Activated T-cell treated with anti-CD3 and anti-CD28 coated beads, Interleukin-2, amount 50 U/mL, for 1 hour (primary cell): ENCODE results near the gene CEACAM6.
"Not testable (repeated sequence)": the region's sequence is repeated elsewhere in the genome, so short reads cannot be mapped to it uniquely, and the experiment has no call there.

Experiments
- DNase-seq: peaks from one replicate; pipeline ENCODE4 v3.0.0-alpha.2; 2020

Gene CEACAM6

GRCh38 chr19:41748012-41748411, 7.3 kb upstream of the CEACAM6 start:
- DNase-seq, result no peak

GRCh38 chr19:41750248-41751134, 4.8 kb upstream of the CEACAM6 start:
- DNase-seq, result not testable (repeated sequence)

- peak; percentile 82 for DNase-seq
Measured at GRCh38 chr19:41753159-41753558, 2.2 kb upstream of the CEACAM6 start.

- peak; percentile 69 for DNase-seq
Measured at GRCh38 chr19:41753936-41754529, 1.3 kb upstream of the CEACAM6 start.

GRCh38 chr19:41758846-41759245, 3.5 kb downstream of the CEACAM6 start:
- no peak for DNase-seq

GRCh38 chr19:41767115-41767514, 11.8 kb downstream of the CEACAM6 start:
- no peak for DNase-seq

GRCh38 chr19:41768105-41768504, 12.8 kb downstream of the CEACAM6 start:
- DNase-seq, result not testable (repeated sequence)

GRCh38 chr19:41769608-41770007, 14.3 kb downstream of the CEACAM6 start:
- no peak for DNase-seq

GRCh38 chr19:41771410-41771809, 16.1 kb downstream of the CEACAM6 start:
- DNase-seq, result no peak

- peak; percentile 47 for DNase-seq
Measured at GRCh38 chr19:41774515-41774980, 19.2 kb downstream of the CEACAM6 start.

- no peak for DNase-seq
Measured at GRCh38 chr19:41776700-41777099, 21.4 kb downstream of the CEACAM6 start.

- no peak for DNase-seq
Measured at GRCh38 chr19:41783612-41784011, 28.3 kb downstream of the CEACAM6 start.

- DNase-seq, result no peak
Measured at GRCh38 chr19:41784312-41784711, 29.0 kb downstream of the CEACAM6 start.

GRCh38 chr19:41784743-41785142, 29.4 kb downstream of the CEACAM6 start:
- no peak for DNase-seq

- peak; percentile 65 for DNase-seq
Measured at GRCh38 chr19:41785653-41786052, 30.3 kb downstream of the CEACAM6 start.

- no peak for DNase-seq
Measured at GRCh38 chr19:41787055-41787454, 31.7 kb downstream of the CEACAM6 start.

GRCh38 chr19:41788518-41788917, 33.2 kb downstream of the CEACAM6 start:
- not testable (repeated sequence) for DNase-seq

GRCh38 chr19:41789053-41789452, 33.7 kb downstream of the CEACAM6 start:
- not testable (repeated sequence) for DNase-seq

- DNase-seq, result peak; percentile 65
Measured at GRCh38 chr19:41792513-41793413, 37.4 kb downstream of the CEACAM6 start.

- no peak for DNase-seq
Measured at GRCh38 chr19:41793414-41793727, 38.0 kb downstream of the CEACAM6 start.

- DNase-seq, result peak; percentile 53
Measured at GRCh38 chr19:41795031-41795461, 39.7 kb downstream of the CEACAM6 start.

- no peak for DNase-seq
Measured at GRCh38 chr19:41796362-41796761, 41.0 kb downstream of the CEACAM6 start, which contains the start of gene CEACAM3. Gene CEACAM3 (plus strand): TSS chr19:41796587. CDS start chr19:41796678, 91 bp downstream.

GRCh38 chr19:41796901-41797300, 41.6 kb downstream of the CEACAM6 start:
- no peak for DNase-seq
